ENCODE results near the gene CRYBB3.
"Not testable (repeated sequence)": the region's sequence is repeated elsewhere in the genome, so short reads cannot be mapped to it uniquely, and the experiment has no call there.

CRYBB3 gene

DNA sequence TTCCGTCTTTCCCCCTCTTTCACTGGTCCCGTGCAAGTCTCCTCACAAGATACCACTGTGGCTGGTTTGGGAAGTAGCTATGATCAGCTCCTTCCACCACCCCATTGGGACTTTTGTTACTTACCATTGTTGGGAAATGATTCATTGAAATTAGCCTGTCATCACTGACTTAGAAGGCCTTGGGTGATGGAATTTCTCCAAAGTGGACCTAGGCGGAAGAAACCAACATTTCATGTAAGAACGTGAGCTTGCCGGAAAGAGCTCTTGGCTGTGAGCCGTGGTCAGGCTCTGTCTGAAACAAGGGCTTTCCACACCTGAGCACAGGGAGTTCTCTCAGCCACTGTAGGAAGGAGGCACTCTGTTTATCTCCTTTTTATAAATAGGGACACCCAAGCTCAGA is 23.5 kb upstream of the CRYBB3 start:
- no peak for DNase-seq

DNA sequence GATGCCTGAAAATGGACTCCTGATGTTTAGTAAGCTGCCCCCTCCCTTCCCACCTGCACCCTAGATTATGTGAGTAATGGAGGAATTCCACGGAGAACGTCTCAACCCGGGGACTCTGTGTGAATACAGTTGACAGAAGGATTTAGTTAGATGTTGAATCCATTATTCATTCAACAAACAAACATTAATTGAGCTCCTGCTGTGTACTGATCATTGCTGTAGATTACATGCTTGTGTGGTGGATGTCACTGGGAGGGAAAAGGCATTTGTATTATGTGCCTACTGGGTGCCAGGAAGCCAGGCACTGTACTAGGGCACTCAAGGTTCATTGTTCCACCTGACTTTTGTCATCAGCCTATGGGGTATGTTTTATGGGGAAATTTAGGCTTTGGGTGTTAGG is 22.9 kb upstream of the CRYBB3 start:
- DNase-seq = no peak

DNA sequence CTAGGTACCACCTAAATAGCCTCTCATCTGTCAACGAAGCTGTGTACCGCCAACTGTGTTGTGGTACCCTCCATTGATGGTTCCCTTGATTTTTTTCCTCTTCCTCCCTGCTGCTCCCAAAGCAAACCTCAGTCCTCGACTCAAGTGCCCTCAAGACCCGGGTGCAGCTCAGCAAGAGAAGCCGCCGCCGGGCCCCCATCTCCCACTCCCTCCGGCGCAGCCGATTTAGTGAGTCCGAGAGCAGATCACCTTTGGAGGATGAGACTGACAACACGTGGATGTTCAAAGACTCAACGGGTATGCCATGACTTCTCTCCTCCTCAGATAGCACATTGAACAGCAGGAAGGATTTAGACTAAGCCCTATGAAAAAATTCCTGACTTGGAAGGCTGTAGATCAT is 22.4 kb upstream of the CRYBB3 start:
- no peak for DNase-seq

DNA sequence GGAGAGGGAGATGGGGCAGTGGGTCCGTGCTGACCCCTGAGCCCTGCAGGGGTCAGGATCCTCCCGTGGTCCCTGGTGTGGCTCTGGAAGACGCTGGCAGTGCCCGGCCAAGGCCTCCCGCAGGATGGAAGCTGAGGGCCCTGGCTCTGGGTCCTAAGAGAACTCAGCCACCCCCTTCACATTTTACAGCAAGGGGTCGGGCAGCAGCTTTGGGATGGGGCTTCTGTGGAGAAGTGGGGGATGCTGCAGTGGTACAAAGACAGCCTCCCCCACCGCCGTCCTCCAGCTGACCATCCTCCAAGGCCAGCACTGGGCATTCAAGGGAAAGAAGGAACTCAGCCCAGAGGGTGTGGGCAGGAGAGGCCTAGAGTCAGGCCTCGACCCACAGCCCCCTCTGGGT is 21.8 kb upstream of the CRYBB3 start:
- no peak for DNase-seq

DNA sequence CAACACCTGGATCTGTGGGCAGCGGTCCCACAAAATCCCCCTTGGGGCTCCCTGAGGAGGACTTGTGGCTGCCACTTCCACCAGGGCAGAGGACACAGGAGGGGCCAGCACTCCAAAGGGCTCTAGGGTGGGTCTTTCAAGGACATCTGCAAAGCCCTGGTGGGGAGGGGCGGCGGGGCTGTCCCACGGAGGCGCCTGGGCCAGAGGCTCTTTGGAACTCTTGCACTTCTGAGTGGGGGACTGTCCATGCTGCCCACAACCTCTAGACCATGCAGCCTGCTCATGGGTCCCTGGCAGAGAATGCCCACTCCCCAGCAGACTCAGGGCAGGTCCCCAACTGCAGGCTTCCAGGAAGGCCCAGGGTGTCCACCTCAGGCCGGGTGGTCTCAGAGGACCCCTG is 21.3 kb upstream of the CRYBB3 start:
- not testable (repeated sequence) for DNase-seq

DNA sequence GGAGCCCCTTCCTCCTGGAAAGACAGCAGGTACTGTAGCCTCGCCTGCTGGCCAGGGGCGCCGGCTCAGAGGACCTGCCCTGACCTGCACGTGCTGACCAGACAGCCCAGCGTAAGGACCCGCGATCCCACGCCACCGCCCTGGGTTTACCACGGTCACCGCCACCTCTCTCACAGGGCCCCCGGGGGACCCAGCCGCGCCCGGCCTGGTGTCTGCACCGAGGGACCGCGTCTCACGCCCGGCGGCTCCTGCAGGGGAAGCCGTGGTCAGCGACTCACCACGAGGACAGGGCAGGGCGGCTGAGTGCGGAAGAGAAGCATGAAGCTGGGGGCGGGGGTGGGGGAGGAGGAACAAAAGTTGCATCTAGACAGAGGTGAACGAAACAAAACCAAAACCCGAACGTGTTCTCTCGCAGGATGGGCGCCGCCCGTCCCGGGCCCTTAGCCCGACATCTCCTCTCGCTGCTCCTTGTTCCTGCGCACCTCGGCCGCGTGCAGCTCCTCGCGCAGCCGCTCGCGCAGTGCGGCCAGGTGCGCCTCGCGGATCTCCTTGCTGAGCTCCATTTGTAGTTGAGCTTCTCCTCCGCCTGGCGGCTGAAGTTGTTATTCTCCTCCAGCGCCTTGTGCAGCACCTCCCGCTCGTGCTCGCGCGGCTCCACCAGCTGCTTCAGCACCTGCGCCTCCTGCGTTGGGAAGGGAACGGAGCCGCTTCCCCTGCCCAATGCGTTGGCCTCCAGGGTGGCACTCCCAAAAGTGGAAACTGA is 20.6 kb upstream of the CRYBB3 start:
- not testable (repeated sequence) for DNase-seq

DNA sequence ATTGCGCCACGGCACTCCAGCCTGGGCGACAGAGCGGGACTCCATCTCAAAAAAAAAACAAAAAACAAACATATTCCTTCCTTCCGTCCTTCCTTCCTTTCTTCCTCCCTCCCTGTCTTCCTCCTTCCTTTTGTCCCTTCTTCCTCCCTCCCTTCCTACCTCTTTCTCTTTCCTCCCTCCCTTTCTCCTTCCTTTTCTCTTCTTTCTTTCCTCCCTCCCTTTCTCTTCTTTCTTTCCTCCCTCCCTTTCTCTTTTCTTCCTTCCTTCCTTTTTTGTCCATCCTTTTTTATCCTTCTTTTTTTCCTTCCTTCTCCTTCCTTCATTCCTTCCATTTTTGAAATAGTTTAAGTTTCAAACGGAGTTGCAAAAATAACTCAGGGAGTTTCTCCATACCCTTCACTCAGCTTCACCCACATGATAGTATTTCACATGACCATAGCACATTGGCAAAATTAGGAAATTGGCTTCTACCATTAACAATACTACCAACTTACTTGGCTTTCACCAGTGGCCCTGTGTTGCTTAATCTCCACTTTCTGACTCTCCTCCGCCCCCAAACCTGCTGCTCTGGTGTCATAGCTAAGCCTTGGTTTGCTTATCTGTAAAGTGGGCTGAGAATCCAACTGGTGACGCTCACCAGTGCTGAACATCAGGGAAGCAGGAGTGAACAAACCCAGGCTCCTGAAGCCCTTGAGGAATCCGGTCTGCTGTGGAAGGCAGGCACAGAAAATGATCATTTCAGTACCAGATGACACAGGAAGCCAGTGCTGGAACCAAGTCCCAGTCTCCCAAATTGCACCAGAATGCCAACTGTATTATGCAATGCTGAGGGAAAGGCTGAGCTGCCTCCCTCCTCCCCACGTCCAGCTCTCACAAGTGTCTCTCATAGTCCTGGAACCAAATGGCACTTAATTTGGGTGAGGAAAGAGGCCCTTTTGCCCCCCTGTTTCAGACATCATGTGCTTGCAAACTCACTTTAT is 17.2 kb upstream of the CRYBB3 start:
- DNase-seq = no peak

DNA sequence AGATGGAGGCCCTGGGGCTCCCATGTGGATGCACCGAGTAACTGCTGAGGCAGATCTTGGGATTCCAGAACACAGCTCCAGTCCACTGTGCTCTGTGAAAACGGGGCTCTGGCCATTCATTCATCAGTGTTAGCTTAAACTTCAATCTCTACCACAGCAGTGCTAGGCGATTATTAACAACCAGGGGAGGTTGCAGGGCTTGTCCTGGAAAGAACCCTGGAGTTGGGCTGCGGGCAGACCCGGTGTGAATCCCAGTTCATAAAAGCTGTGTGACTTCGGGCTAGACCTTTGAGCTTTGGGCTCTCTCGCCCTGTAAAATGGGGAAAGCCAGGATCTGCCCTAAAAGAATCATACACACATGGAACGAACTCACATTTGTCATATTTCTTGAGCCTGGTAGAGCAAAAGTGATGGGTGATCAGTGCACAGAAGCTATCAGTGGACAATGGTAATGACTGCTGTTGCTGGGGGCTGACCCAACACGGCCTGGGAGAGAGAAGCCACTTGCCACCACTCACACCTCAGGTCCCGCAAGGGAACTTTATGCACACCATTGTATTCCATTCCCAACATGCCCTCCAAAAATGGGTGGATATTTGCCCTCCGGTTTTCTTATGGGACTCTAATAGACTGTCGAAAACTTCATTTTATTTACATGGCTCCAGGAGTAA is 15.6 kb upstream of the CRYBB3 start:
- no peak for DNase-seq

DNA sequence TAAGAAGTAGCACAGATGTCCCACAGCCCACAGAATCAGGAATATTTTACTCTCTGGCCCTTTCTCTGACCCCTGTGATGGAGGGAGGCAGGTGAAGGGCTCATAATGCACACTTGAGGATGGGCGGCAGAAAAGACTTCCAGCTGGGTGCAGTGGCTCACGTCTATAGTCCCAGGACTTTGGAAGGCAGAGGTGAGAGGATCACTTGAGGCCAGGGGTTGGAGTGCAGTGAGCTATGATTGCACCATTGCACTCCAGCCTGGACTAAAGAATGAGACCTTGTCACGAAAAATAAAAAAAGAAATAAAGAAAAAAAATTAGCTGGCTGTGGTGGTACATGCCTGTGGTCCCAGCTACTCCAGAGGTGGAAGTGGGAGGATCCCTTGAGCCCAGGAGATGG is 13.5 kb upstream of the CRYBB3 start:
- no peak for DNase-seq

DNA sequence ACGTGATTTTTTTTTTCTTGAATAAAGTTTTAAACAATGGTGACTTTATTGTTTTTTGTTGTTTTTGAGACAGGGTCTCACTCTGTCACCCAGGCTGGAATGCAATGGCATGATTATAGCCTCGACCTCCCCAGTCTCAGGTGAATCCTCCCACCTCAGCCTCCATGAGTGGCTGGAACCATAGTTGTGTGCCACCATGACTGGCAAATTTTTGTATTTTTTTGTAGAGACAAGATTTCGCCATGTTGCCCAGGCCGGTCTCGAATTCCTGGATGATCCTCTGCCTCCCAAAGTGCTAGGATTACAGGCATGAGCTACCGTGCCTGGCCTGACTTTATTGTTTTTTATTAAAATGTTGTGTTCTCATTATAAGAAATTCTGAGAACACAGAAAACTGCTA is 12.2 kb upstream of the CRYBB3 start:
- no peak for DNase-seq

DNA sequence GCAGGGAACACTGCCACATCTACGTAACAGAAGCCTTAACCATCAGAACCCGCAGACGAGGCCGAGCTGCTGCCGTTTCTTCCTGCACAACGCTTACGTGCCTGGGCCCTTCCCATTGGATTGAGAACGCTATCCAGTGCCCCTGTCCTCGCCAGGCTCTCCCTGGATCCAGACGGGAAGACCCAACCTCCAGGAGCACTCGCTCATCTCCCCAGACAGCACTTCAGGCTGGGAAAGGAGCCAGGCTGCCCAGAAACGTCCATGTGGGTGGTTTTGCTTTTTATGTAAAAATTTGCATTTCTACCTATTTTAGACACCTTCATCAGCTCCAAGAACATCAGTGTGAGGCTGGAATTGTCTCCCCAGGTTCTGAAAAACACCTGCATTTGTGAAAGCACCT is 7.3 kb upstream of the CRYBB3 start:
- no peak for DNase-seq

DNA sequence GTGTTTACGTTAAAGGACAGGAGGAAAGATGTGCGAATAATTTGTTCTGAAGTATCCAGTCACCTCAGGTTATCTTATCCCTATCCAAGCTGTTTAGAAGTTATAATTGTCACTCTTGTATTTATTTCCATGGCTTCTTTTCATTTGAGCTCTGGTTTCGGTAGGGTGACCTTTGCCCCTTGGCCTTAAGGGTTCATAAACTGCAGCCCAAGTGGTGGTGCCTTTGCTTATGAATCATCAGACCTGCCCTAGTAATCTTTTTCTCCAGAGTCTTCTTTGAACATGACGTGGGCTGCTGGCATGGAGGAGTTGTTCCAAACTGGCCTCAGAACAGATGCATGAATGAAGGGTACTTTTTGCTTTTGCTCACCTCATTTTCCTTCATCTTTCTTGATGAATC is 6.5 kb upstream of the CRYBB3 start:
- no peak for DNase-seq

DNA sequence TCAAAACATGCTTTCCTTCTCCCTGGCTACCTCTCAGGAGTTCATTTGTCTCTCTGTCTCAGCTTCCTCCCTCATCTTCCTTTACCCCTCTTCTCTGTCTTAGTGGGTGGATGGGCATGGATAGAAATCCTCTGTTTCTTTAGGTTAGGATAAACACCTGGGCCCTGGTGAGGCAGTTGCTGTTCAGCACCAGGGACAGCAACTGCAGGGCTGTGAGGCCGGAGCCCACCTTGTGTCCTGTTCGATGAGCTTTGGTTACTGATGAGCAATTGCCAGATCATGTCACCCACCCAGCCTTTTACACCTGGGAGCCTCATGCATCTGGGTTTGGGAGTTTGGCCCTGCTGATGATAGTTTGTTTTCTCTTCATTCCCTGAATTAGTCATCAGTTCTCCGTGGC is 6.1 kb upstream of the CRYBB3 start:
- no peak for DNase-seq

DNA sequence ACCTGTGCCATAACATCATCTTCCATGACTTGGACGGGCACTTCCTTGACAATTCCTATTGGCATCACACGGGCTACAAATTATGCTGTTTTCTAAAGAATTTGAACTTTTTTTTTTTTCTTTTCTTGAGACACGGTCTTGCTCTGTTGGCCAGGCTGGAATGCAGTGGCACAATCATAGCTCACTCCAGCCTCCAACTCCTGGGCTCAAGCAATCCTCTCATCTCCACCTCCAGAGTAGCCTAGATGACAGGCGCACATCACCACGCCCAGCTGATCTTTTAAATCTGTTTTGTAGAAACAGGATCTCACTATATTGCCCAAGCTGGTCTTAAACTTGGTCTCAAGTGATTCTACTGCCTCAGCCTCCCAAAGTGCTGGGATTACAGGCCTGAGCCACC is 3.3 kb upstream of the CRYBB3 start:
- DNase-seq = no peak

DNA sequence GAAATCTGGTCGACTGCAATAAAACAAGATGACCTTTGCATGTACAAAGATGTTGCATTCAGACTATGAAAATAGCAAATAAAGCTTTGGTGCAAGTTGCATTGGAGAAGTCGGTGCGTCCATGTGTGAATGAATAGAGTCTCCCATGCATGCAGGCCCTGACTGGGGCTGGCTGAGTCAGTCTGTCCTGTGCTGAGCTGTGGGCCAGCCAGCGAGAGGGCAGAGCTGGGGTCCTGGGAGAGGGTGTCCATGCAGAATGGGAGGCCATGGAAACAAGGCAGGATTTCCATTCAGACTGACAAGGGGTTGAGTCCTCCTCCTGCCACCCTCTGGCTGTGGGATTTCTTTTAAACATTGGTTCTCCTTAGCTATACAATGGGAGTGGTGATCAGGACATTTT is 2.3 kb upstream of the CRYBB3 start:
- DNase-seq = no peak

DNA sequence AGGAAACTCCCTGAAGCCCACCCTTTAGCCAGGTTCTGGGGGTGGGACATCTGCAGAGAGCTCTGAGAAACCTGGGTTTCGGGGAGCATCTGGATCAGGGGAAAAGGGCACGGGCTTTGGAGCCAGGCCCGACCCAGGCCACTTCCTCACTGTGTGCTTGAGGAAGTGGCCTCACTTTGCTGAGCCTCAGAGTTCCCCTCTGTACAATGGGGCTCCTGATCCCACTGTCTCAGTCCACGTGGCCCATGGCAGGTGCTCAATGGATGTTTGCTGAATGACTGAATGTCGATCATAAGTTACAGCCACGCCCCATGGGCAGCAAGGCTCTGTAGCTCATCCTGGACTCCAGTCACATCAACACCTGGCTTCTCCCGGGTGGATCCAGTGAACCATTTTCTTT is 1.3 kb downstream of the CRYBB3 start:
- no peak for DNase-seq

DNA sequence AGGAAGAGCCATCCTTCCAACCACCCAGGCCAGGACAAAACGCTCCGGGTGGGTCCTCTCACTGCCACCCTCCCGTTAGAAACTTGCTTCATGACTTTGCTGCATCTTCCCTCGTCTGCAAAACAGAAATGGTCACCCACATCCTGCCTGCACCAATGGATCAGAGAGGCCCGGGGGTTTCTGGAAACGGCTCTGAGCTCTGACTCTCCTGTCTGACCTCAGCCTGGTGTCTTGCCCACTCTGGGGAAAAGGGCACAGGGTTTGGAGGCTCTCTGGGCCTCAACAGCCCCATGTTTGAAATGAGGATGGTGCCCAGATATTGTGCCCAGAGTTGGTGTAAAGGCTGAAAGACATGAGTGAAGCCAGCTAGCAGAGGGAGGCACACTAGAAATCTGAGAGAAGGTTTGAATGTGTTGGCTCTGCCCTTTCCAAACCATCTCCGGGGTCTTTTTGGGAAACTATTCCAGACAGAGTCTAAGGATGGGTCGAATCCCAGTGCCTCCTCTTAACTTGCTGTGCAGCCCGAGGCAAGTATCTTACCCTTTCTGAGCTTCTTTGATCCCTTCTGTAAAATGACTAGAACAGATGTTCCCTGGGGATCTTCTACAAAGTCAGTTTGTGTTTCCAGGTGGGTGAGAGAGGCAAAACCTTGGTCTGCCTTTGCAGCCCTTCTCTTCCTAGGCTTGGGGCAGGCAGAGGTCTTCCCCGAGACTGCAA is 2.1 kb downstream of the CRYBB3 start:
- DNase-seq = no peak

DNA sequence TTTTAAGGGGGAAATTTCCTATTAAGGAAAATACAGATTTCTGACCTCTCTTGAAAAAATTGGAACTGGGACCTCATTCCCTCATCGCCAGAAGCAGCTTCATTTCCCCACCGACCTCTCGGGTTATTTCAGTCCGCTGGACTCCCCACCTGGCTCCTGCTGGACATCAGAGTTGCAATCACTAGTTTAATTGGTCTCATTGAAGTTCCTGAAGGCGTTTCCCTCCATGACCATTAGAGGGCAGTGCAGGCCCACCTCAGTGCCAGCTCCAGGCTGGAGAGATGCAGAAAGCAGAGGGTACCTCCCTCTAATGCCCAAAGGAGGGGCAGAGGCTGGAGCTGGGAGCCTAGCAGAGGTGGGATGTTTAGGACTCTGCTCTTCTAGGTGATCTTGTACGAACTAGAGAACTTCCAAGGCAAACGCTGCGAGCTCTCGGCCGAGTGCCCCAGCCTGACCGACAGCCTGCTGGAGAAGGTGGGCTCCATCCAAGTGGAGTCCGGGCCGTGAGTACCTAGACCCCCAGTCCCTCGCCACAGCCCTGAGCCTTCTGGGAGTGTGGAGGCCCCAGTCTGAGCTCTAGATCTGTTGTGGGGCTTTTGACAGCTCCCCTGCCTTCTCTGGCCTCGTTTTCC is 2.7 kb downstream of the CRYBB3 start:
- no peak for DNase-seq

DNA sequence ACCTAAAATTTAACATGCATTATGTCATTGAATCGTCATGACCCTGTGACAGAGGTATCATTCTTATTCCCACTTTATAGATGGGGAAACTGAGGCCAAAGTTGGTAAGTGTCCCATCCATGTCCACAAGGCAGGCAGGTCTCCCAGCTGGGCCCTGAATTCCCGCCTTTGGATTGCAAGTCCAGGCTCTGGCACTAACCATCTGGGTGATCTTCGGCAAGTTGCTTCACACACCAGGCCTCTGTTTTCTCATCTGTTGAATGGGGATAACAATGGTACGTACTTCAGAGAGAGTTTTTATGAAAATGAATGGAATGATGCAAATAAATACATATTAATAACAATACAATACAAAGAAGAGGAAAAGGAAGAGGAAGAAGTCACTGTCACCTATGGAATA is 3.4 kb downstream of the CRYBB3 start:
- no peak for DNase-seq

DNA sequence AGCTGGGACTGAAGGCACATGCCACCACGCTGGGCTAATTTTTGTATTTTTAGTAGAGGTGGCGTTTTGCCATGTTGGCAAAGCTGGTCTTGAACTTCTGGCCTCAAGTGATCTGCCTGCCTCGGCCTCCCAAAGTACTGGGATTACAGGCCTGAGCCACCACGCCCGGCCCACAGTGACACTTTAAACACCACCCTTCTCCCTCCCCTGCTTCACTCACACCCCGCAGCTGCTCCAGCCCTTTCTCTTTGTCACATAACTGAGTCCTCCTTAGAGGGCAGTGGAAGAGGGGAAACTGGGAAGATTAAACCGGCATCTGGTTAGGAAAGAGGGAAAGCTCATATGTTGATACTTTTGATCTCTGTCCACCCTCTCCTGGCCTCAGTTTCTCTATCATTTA is 4.9 kb downstream of the CRYBB3 start:
- DNase-seq = not testable (repeated sequence)

DNA sequence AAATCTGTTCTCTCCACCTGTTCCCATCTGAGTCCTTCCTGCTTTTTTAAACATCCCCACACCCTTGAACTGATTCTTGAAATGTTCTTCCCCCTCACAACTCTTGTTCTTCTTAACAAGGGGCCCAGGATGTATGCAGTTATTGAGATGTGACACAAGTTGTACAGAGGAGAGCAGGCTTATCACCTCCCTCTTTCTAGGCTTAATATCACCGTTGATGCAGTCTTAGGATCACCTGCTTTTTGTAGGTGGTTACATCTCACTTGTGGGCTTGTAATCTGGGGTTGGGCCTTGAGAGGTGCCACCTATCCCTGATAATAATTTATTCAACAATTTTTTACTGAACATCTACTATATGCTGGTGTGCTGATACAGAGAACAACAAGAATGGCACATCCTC is 6.2 kb downstream of the CRYBB3 start:
- DNase-seq = no peak

DNA sequence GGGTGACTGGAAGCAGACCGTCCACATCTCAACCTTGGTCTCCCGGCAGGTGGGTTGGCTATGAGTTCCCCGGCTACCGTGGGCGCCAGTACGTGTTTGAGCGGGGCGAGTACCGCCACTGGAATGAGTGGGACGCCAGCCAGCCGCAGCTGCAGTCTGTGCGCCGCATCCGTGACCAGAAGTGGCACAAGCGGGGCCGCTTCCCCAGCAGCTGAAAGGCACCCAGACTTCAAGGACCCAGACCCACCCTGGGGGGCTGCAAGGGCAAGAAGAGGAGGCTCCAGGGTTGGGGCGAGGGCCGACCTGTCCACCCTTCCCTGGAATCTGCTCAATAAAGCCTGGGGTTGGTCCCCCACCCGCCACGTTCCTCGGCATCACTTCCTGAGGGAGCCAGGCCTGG is 7.3 kb downstream of the CRYBB3 start:
- DNase-seq = no peak
